ENCODE results near the gene ZAP70. TPM values are rescaled to one million over a fixed set of nuclear protein-coding genes. Genes with fewer than 3 reads are reported as not detected.

The ZAP70 gene
- polyA plus RNA-seq, 3 donors from 2014 or later: 219 to 329 (median 246) TPM

- Mint-ChIP-seq H3K4me1 (peaks cover 46 to 59% of the 10 kb centered on the region in 2 donors), H3K27ac (peak overlapping the region; percentile 77 to 94 (median 87)), H3K4me3 (peak overlapping the region; percentile 47 to 74 (median 69)), H3K9me3 (no peaks in the 10 kb centered on the region), H3K36me3 (peaks cover 18 to 34% (median 29%) of the 10 kb centered on the region in 3 donors), H3K27me3 (ENCODE audit: low read depth in 3 of 3) (peaks cover 0 to 12% (median 10%) of the 10 kb centered on the region in 3 donors)
- no peak for DNase-seq
These were observed 47.2 kb downstream of the ZAP70 start for GRCh38 chr2:97760480-97761049.

- Mint-ChIP-seq H3K4me1 (peaks cover 46 to 60% of the 10 kb centered on the region in 2 donors), H3K27me3 (ENCODE audit: low read depth in 3 of 3) (peaks cover 0 to 12% (median 10%) of the 10 kb centered on the region in 3 donors), H3K4me3 (peak overlapping the region; percentile 47 to 74 (median 69)), H3K36me3 (peaks cover 18 to 37% (median 30%) of the 10 kb centered on the region in 3 donors), H3K9me3 (no peaks in the 10 kb centered on the region), H3K27ac (peak overlapping the region; percentile 77 to 94 (median 87))
- DNase-seq: peak; percentile 75 to 79 (median 77)
These were observed 47.8 kb downstream of the ZAP70 start for GRCh38 chr2:97761192-97761591.

GRCh38 chr2:97763176-97763845 lies 49.9 kb downstream of the ZAP70 start:
- peaks cover 48 to 69% of the 10 kb centered on the region in 2 donors for H3K4me1 Mint-ChIP-seq
- H3K27me3 Mint-ChIP-seq (ENCODE audit: low read depth in 3 of 3): peaks cover 0 to 13% (median 12%) of the 10 kb centered on the region in 3 donors
- H3K27ac Mint-ChIP-seq: peak overlapping the region; percentile 78 to 93 (median 86)
- no peak for DNase-seq
- H3K4me3 Mint-ChIP-seq: peak overlapping the region; percentile 44 to 78 (median 57)
- H3K36me3 Mint-ChIP-seq: peaks cover 9 to 32% (median 21%) of the 10 kb centered on the region in 3 donors
- H3K9me3 Mint-ChIP-seq: no peaks in the 10 kb centered on the region

- Mint-ChIP-seq H3K27ac (peak overlapping the region in 1 of 6 donors; percentile 60), H3K9me3 (no peaks in the 10 kb centered on the region), H3K36me3 (peaks cover 8 to 29% (median 21%) of the 10 kb centered on the region in 3 donors)
These were observed 51.3 kb downstream of the ZAP70 start for GRCh38 chr2:97764559-97765263.

GRCh38 chr2:97765933-97766332 lies 52.6 kb downstream of the ZAP70 start:
- peaks cover 0 to 13% (median 13%) of the 10 kb centered on the region in 3 donors for H3K27me3 Mint-ChIP-seq (ENCODE audit: low read depth in 3 of 3)

More at GRCh38 chr2:97764559-97765263, 51.3 kb downstream of the ZAP70 start:
- H3K4me3 Mint-ChIP-seq: no peak overlapping the region
- no peak for DNase-seq
- peaks cover 38 to 61% of the 10 kb centered on the region in 2 donors for H3K4me1 Mint-ChIP-seq
- peaks cover 0 to 13% (median 12%) of the 10 kb centered on the region in 3 donors for H3K27me3 Mint-ChIP-seq (ENCODE audit: low read depth in 3 of 3)

GRCh38 chr2:97766567-97766966 lies 53.2 kb downstream of the ZAP70 start:
- Mint-ChIP-seq H3K4me3 (no peak overlapping the region), H3K27me3 (ENCODE audit: low read depth in 3 of 3) (peaks cover 0 to 11% (median 7%) of the 10 kb centered on the region in 3 donors), H3K9me3 (no peaks in the 10 kb centered on the region), H3K4me1 (peaks cover 22 to 48% of the 10 kb centered on the region in 2 donors), H3K36me3 (peaks cover 11 to 24% (median 23%) of the 10 kb centered on the region in 3 donors), H3K27ac (peak overlapping the region in 1 of 6 donors; percentile 12)
- DNase-seq: no peak

More at GRCh38 chr2:97765933-97766332, 52.6 kb downstream of the ZAP70 start:
- H3K36me3 Mint-ChIP-seq: peaks cover 8 to 26% (median 25%) of the 10 kb centered on the region in 3 donors
- peaks cover 26 to 49% of the 10 kb centered on the region in 2 donors for H3K4me1 Mint-ChIP-seq
- no peak overlapping the region for H3K4me3 Mint-ChIP-seq
- no peak for DNase-seq
- no peaks in the 10 kb centered on the region for H3K9me3 Mint-ChIP-seq
- H3K27ac Mint-ChIP-seq: no peak overlapping the region

GRCh38 chr2:97769308-97769707 lies 55.9 kb downstream of the ZAP70 start:
- H3K9me3 Mint-ChIP-seq: no peaks in the 10 kb centered on the region
- peaks cover 2 to 5% (median 4%) of the 10 kb centered on the region in 3 donors for H3K27me3 Mint-ChIP-seq (ENCODE audit: low read depth in 3 of 3)
- peaks cover 15 to 21% (median 17%) of the 10 kb centered on the region in 3 donors for H3K36me3 Mint-ChIP-seq
- DNase-seq: no peak
- peaks cover 15 to 32% of the 10 kb centered on the region in 2 donors for H3K4me1 Mint-ChIP-seq
- H3K27ac Mint-ChIP-seq: peak overlapping the region in 2 of 6 donors; percentile 9 to 34
- H3K4me3 Mint-ChIP-seq: no peak overlapping the region

GRCh38 chr2:97769711-97770110 lies 56.3 kb downstream of the ZAP70 start:
- H3K36me3 Mint-ChIP-seq: peaks cover 16 to 24% (median 21%) of the 10 kb centered on the region in 3 donors
- peaks cover 2 to 7% (median 4%) of the 10 kb centered on the region in 3 donors for H3K27me3 Mint-ChIP-seq (ENCODE audit: low read depth in 3 of 3)
- H3K9me3 Mint-ChIP-seq: no peaks in the 10 kb centered on the region
- peaks cover 19 to 36% of the 10 kb centered on the region in 2 donors for H3K4me1 Mint-ChIP-seq
- DNase-seq: no peak
- no peak overlapping the region for H3K4me3 Mint-ChIP-seq
- no peak overlapping the region for H3K27ac Mint-ChIP-seq

GRCh38 chr2:97770445-97770844 lies 57.1 kb downstream of the ZAP70 start:
- H3K36me3 Mint-ChIP-seq: peaks cover 14 to 21% (median 19%) of the 10 kb centered on the region in 3 donors
- H3K4me1 Mint-ChIP-seq: peaks cover 24 to 43% of the 10 kb centered on the region in 2 donors
- peaks cover 2 to 7% (median 4%) of the 10 kb centered on the region in 3 donors for H3K27me3 Mint-ChIP-seq (ENCODE audit: low read depth in 3 of 3)
- no peak for DNase-seq
- peak overlapping the region in 1 of 6 donors; percentile 13 for H3K27ac Mint-ChIP-seq
- no peak overlapping the region for H3K4me3 Mint-ChIP-seq
- no peaks in the 10 kb centered on the region for H3K9me3 Mint-ChIP-seq

GRCh38 chr2:97774425-97774824 lies 61.0 kb downstream of the ZAP70 start:
- H3K27ac Mint-ChIP-seq: peak overlapping the region in 5 of 6 donors; percentile 3 to 57 (median 39)
- peak overlapping the region in 4 of 5 donors; percentile 4 to 50 (median 26) for H3K4me3 Mint-ChIP-seq

GRCh38 chr2:97775074-97775473 lies 61.7 kb downstream of the ZAP70 start:
- peak overlapping the region in 1 of 6 donors; percentile 51 for H3K27ac Mint-ChIP-seq
- H3K27me3 Mint-ChIP-seq (ENCODE audit: low read depth in 3 of 3): peaks cover 2 to 7% (median 2%) of the 10 kb centered on the region in 3 donors
- H3K36me3 Mint-ChIP-seq: peaks cover 24 to 25% (median 24%) of the 10 kb centered on the region in 3 donors

More at GRCh38 chr2:97774425-97774824, 61.0 kb downstream of the ZAP70 start:
- DNase-seq: peak in 1 of 3 donors; percentile 11
- no peaks in the 10 kb centered on the region for H3K9me3 Mint-ChIP-seq
- H3K27me3 Mint-ChIP-seq (ENCODE audit: low read depth in 3 of 3): peaks cover 2 to 7% (median 2%) of the 10 kb centered on the region in 3 donors
- H3K36me3 Mint-ChIP-seq: peaks cover 23 to 24% (median 24%) of the 10 kb centered on the region in 3 donors
- peaks cover 19 to 28% of the 10 kb centered on the region in 2 donors for H3K4me1 Mint-ChIP-seq

GRCh38 chr2:97779141-97779540 lies 65.8 kb downstream of the ZAP70 start:
- Mint-ChIP-seq H3K4me1 (peaks cover 11 to 15% of the 10 kb centered on the region in 2 donors), H3K36me3 (peaks cover 13 to 31% (median 15%) of the 10 kb centered on the region in 3 donors), H3K27ac (no peak overlapping the region), H3K4me3 (no peak overlapping the region), H3K9me3 (no peaks in the 10 kb centered on the region), H3K27me3 (ENCODE audit: low read depth in 3 of 3) (peaks cover 0 to 6% (median 0%) of the 10 kb centered on the region in 3 donors)
- no peak for DNase-seq

More at GRCh38 chr2:97775074-97775473, 61.7 kb downstream of the ZAP70 start:
- H3K9me3 Mint-ChIP-seq: no peaks in the 10 kb centered on the region
- no peak overlapping the region for H3K4me3 Mint-ChIP-seq
- H3K4me1 Mint-ChIP-seq: peaks cover 19 to 28% of the 10 kb centered on the region in 2 donors
- no peak for DNase-seq

- DNase-seq: no peak
- H3K27me3 Mint-ChIP-seq (ENCODE audit: low read depth in 3 of 3): peaks cover 0 to 2% (median 0%) of the 10 kb centered on the region in 3 donors
- H3K4me3 Mint-ChIP-seq: no peak overlapping the region
- no peak overlapping the region for H3K27ac Mint-ChIP-seq
- H3K36me3 Mint-ChIP-seq: peaks cover 0 to 19% (median 8%) of the 10 kb centered on the region in 3 donors
- H3K9me3 Mint-ChIP-seq: no peaks in the 10 kb centered on the region
- no peaks in the 10 kb centered on the region for H3K4me1 Mint-ChIP-seq
These were observed 68.6 kb downstream of the ZAP70 start for GRCh38 chr2:97781981-97782380.
